LoVo (cell line): ENCODE results near the gene CYP4X1.
"Not testable (repeated sequence)": the region's sequence is repeated elsewhere in the genome, so short reads cannot be mapped to it uniquely, and the experiment has no call there.

Source experiments
- DNase-seq: peaks from one replicate; pipeline ENCODE4 v3.0.0-alpha.2; 2016; ENCODE audit warnings: low spot score

Gene CYP4X1, protein sequence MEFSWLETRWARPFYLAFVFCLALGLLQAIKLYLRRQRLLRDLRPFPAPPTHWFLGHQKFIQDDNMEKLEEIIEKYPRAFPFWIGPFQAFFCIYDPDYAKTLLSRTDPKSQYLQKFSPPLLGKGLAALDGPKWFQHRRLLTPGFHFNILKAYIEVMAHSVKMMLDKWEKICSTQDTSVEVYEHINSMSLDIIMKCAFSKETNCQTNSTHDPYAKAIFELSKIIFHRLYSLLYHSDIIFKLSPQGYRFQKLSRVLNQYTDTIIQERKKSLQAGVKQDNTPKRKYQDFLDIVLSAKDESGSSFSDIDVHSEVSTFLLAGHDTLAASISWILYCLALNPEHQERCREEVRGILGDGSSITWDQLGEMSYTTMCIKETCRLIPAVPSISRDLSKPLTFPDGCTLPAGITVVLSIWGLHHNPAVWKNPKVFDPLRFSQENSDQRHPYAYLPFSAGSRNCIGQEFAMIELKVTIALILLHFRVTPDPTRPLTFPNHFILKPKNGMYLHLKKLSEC

GRCh38 chr1:47023268-47024140 is at the start of gene CYP4X1:
TSS of gene CYP4X1 (plus strand) at chr1:47023669. CDS start at chr1:47023818, 149 bp downstream.
- no peak for DNase-seq

GRCh38 chr1:46983166-46983829 is 40.2 kb upstream of the CYP4X1 start:
- no peak for DNase-seq

- no peak for DNase-seq
Measured at GRCh38 chr1:46983830-46984586, 39.5 kb upstream of the CYP4X1 start.

GRCh38 chr1:46990541-46990940 is 32.9 kb upstream of the CYP4X1 start:
- DNase-seq = not testable (repeated sequence)

DNA sequence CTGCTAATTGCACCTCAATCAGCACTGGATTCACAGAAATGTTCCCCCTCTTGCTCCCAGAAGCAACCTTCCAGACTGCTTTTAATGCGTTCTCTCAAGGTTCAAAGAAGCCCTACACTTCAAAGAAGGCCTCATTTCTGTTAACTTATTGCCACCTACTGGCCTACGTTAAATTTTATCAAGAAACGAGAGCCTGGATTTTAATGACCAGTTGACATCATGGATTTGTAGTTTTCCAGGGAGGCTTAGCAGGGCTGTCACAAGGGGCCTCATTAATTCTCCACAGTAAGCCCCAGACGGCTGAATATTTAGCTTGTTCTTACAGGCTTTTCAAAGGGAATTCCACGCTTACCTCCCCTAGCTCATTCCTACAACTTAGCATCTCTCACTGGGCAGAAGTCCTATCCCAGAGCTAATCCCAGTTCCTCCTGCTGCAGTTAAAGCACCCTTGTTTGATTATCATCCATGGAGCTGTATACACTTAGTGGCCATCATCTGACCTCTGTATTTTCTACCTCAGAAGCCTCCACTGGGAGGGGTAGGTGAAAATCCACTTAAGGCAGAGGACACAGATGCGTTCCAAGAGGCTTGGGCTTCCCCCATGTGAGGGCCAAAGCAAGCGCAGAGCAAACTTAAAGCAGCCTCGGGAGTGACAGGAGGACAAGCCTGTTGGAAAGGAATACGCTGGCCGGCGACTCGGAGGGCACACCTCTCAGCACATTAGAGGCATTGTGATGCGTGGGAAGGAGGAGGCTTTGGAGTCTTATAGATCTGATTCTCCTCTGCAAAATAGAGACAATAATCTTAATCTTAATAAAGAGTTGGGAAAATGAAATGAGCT is 32.2 kb upstream of the CYP4X1 start:
- DNase-seq = peak; percentile 14

DNA sequence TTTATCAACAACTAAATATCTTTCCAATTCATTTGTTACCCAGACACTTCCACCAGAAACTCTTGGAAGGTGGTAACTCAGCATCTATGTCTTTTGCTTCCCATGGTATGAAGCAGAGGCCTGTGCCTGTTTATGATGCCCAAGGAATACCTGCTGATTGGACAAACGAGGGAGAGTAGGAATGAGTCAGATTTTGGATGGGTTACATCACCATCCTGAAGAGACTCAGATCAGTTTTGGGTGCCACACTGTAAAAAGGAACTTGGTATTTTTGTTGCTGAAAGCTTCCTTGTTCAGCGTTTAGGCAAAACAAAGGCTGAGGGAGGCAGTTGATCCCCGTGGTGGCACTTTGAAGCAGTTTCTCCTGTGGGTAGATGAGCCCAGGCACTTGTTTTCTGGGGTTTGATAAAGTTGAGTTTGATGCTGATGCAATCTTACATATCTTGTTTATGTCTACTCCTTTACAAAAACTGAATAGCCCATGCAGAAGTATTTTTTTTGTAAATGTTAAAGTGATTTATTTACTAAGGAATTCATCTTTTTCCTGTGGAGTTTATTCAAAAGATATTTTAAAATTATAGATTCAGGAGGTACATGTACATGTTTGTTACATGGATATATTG is 26.7 kb upstream of the CYP4X1 start:
- no peak for DNase-seq

DNA sequence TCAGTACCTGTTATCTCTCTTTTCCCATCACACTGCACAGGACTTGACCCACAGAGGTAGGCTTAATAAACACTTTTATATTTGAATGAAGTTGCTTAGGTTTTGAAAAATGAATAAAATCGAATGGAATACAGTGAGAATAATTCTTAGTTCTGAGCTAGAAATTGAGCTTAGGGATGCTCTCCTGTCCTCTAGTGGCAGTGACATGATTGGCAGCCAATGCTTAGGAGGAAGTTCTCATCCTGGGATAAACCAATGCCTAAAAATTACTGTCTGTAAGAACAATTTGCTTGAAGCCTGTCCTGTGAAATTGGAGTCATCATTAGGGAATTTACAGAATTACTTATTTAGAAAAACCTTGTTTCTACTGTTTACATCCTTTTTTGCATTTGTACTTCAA is 21.3 kb upstream of the CYP4X1 start:
- no peak for DNase-seq

DNA sequence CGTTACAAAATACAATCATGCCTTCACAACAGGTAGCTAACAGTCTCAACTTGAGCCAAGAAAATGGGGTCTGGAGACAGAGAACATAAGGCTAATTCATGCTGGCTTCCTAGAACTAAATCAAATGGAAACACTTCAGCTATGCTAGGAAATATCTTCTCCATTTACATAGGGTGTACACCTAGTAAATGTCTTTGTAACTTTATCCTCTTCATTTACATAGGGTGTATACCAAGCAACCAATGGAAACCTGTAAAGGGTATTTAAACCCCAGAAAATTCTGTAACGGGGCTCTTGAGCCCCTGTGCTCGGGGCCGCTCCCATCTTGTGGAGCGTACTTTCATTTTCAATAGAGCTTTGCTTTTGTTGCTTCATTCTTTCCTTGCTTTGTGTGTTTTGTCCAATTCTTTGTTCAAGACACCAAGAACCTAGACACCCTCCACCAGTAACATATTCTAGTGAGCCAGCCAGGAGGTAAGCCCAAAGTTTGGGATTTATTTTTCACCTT is 19.5 kb upstream of the CYP4X1 start:
- DNase-seq = no peak

- not testable (repeated sequence) for DNase-seq
Measured at GRCh38 chr1:47006437-47006836, 17.0 kb upstream of the CYP4X1 start.

- DNase-seq = no peak
Measured at GRCh38 chr1:47013293-47013692, 10.2 kb upstream of the CYP4X1 start.

DNA sequence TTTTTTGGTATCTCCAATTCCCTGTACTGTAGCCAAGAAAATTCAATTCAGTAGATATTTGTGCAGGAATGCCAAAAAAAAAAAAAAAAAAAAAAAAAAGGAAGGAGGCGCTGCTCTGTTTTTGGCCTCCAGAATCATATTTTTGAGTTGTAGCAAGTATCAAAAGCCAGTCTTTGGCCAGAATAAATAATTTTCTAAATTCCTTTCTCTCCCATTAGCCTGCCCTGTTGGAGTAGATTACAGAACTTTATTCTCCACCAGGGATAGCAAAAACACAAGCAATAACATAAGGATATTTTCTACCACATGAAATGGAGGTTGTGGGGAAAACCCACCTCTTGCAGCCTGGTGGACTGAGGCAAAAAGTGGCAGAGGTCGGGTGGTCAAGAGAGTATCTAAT is 2.4 kb upstream of the CYP4X1 start:
- no peak for DNase-seq

GRCh38 chr1:47024141-47024801 is 802 bp downstream of the CYP4X1 start:
- DNase-seq = no peak

- no peak for DNase-seq
Measured at GRCh38 chr1:47030170-47030805, 6.8 kb downstream of the CYP4X1 start.

GRCh38 chr1:47031059-47031458 is 7.6 kb downstream of the CYP4X1 start:
- no peak for DNase-seq

DNA sequence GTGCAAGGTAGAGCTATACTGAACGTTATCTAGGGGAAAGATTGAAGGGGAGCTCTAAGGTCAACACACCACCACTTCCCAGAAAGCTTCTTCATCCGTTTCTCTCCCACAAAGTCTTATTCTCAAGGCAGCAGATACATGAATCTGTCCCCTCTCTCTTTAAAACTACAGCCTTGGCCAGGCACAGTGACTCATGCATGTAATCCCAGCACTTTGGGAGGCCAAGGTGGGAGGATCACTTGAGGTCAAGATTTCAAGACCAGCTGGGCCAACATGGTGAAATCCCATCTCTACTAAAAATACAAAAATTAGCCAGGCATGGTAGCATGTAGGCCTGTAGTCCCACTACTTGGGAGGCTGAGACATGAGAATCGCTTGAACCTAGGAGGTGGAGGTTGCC is 8.1 kb downstream of the CYP4X1 start:
- no peak for DNase-seq

DNA sequence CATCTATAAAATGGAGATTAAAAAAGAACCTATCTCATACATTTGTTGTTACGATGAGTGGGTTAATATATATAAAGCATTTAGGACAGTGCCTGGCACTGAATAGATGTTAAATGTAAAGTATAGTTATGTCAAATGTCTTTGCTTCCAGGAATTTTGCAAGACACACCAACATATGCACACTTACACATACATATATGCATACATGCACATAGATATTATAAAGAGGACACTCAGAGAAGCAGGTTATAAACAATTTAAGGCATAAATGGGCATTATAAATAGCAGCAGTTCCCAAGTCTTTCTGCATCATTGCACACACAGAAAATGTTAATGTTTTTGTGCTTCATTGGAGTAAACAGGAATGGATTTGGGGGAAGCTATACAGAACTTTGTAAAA is 13.3 kb downstream of the CYP4X1 start:
- no peak for DNase-seq

DNA sequence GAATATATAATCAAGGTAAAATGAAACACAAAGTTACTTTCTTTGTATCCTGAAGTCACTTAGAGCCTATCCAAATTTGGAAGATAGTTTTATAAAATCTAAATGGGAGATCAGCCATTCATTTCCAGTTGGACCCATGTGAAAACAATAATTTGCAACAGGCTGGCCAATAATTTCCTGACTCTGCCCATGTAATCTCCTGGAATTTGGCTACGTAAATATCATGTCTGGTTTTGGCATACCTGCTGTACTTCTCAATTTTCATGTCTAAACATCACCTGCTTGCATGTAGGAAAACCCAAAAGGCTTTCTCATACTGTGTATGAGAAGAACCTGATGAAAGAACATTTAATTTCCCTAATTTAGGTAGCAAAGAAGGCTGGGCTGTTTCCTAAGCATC is 35.9 kb downstream of the CYP4X1 start:
- no peak for DNase-seq

GRCh38 chr1:47067097-47067594 is 43.7 kb downstream of the CYP4X1 start, which contains the start of gene CYP4Z1:
TSS of gene CYP4Z1 (plus strand) at chr1:47067231. CDS start at chr1:47067491, 260 bp downstream.
- no peak for DNase-seq

DNA sequence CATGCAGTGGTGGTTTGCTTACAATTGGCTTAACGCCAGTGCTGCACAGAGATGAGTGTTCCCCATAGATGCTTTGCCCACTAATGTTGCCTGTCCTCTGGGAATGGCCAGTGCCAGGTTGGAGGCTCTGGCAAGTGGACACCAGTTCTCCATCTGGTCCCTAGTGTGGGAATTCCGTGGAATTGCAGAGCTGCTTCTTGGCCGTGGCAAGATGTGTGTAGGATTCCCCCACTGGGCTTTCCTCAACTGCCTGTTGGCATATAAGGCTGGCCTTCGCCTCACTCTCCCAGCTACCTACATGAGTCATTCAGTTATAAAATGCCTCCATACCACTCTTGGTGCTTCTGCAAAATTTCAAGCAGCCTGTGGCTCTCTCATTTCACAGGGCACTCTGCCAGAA is 45.6 kb downstream of the CYP4X1 start:
- DNase-seq = not testable (repeated sequence)
